IMR-90 (cell line): ENCODE data around the gene CADM2. TPM values are rescaled to one million over a fixed set of nuclear protein-coding genes. Genes with fewer than 3 reads are reported as not detected.

Experiments
- ATAC-seq: fragments of 200-7000 bp; cut with Tn5 transposase; 2 replicates; pipeline ENCODE4 v1.9.1; 2020; ENCODE audit warnings: low read depth, mild to moderate bottlenecking, moderate library complexity
- BruUV-seq: library from RNA; stranded (reverse); fragments of 400-500 nt; replicated peaks from 2 replicates; lab custom pipeline; 2021; lab: Mats Ljungman, UMichigan
- CTCF ChIA-PET: fragments of 300-600 bp; formaldehyde crosslinking; extraction: SDS; loops from one replicate; lab custom pipeline; 2021; ENCODE audit warnings: antibody characterized with exemption; lab: Yijun Ruan, JAX
- POLR2A ChIA-PET: fragments of 300-600 bp; sonication (Branson Sonifier 250); formaldehyde crosslinking; loops from one replicate; lab custom pipeline; 2022; ENCODE audit warnings: antibody characterized with exemption; ENCODE audit not compliant: unreplicated experiment; lab: Charles Lee
- DNase-seq: peaks from one replicate; pipeline ENCODE4 v3.0.0; 2013
- H2AFZ ChIP-seq: replicated peaks from 2 replicates; pipeline ENCODE3; 2013; ENCODE audit warnings: low read length, mild to moderate bottlenecking; ENCODE audit not compliant: poor library complexity
- H2AK5ac ChIP-seq: 2 replicates; pipeline ENCODE4 v1.6.1; 2013; ENCODE audit warnings: low read depth, low read length, inconsistent platforms
- H2AK9ac ChIP-seq: replicated peaks from 2 replicates; pipeline ENCODE3; 2013; ENCODE audit warnings: mild to moderate bottlenecking, low read depth, low read length, moderate library complexity; ENCODE audit not compliant: poor library complexity
- H2BK120ac ChIP-seq: 2 replicates; pipeline ENCODE4 v1.6.1; 2013; ENCODE audit warnings: low read depth, low read length, inconsistent platforms
- H2BK15ac ChIP-seq: 3 replicates; pipeline ENCODE4 v1.6.1; 2013; ENCODE audit warnings: low read depth, low read length, inconsistent platforms
- H2BK20ac ChIP-seq: 2 replicates; pipeline ENCODE4 v1.6.1; 2013; ENCODE audit warnings: low read depth, mild to moderate bottlenecking, inconsistent platforms, low read length, moderate library complexity
- H2BK5ac ChIP-seq: 2 replicates; pipeline ENCODE4 v1.6.1; 2013; ENCODE audit warnings: mild to moderate bottlenecking, low read depth, low read length, inconsistent platforms; ENCODE audit not compliant: poor library complexity, severe bottlenecking
- H3K14ac ChIP-seq: replicated peaks from 2 replicates; pipeline ENCODE4 v1.6.1; 2013; ENCODE audit warnings: low read depth, low read length, inconsistent platforms
- H3K18ac ChIP-seq: 2 replicates; pipeline ENCODE4 v1.6.1; 2013; ENCODE audit warnings: low read depth, low read length, control low read depth
- H3K23ac ChIP-seq: 2 replicates; pipeline ENCODE4 v1.6.1; 2013; ENCODE audit warnings: low read depth, low read length, inconsistent platforms
- H3K27ac ChIP-seq: 2 replicates; pipeline ENCODE4 v1.5.1; 2013; ENCODE audit warnings: mild to moderate bottlenecking, control low read depth, low read length; ENCODE audit not compliant: insufficient read depth
- H3K27me3 ChIP-seq: 2 replicates; pipeline ENCODE4 v1.6.1; 2013; ENCODE audit warnings: low read length; ENCODE audit not compliant: control insufficient read depth, insufficient read depth
- H3K36me3 ChIP-seq: 2 replicates; pipeline ENCODE4 v1.6.1; 2013; ENCODE audit warnings: low read length, mixed read lengths; ENCODE audit not compliant: control insufficient read depth, insufficient read depth
- H3K4ac ChIP-seq: 2 replicates; pipeline ENCODE4 v1.6.1; 2013; ENCODE audit warnings: low read depth, low read length, inconsistent platforms
- H3K4me1 ChIP-seq: 2 replicates; pipeline ENCODE4 v1.6.1; 2013; ENCODE audit warnings: low read length, mixed read lengths; ENCODE audit not compliant: control insufficient read depth, insufficient read depth
- H3K4me2 ChIP-seq: 2 replicates; pipeline ENCODE4 v1.6.1; 2013; ENCODE audit warnings: low read depth, mild to moderate bottlenecking, control low read depth, low read length, moderate library complexity
- H3K4me3 ChIP-seq: 2 replicates; pipeline ENCODE4 v1.5.1; 2013; ENCODE audit warnings: low read depth, mild to moderate bottlenecking, control low read depth, low read length, moderate library complexity; ENCODE audit not compliant: insufficient read depth
- H3K56ac ChIP-seq: 2 replicates; pipeline ENCODE4 v1.6.1; 2013; ENCODE audit warnings: low read length, inconsistent platforms; ENCODE audit not compliant: insufficient read depth; ENCODE audit errors: extremely low read depth
- H3K79me1 ChIP-seq, 2 experiments: 2 replicates each; pipeline ENCODE4 v1.6.1; 2013; ENCODE audit warnings: low read length in 2 of 2, inconsistent platforms in 1 of 2, low read depth in 1 of 2
- H3K9ac ChIP-seq: 2 replicates; pipeline ENCODE4 v1.6.1; 2013; ENCODE audit warnings: low read depth, low read length, control low read depth
- H3K9me1 ChIP-seq: 2 replicates; pipeline ENCODE4 v1.6.1; 2013; ENCODE audit warnings: low read length, inconsistent platforms; ENCODE audit not compliant: insufficient read depth
- H3K9me3 ChIP-seq: 2 replicates; pipeline ENCODE4 v1.6.1; 2013; ENCODE audit warnings: low read length; ENCODE audit not compliant: control insufficient read depth, insufficient read depth
- H4K20me1 ChIP-seq: 2 replicates; pipeline ENCODE4 v1.6.1; 2013; ENCODE audit warnings: low read length, inconsistent platforms; ENCODE audit not compliant: insufficient read depth
- H4K5ac ChIP-seq: 2 replicates; pipeline ENCODE4 v1.6.1; 2013; ENCODE audit warnings: mild to moderate bottlenecking, low read depth, low read length, control low read depth
- H4K8ac ChIP-seq, 2 experiments: 2 replicates each; pipeline ENCODE4 v1.6.1; 2013; ENCODE audit warnings: low read depth in 2 of 2, low read length in 2 of 2, control low read depth in 1 of 2, inconsistent platforms in 1 of 2
- H4K91ac ChIP-seq: 2 replicates; pipeline ENCODE4 v1.6.1; 2013; ENCODE audit warnings: low read depth, low read length, inconsistent platforms; ENCODE audit not compliant: insufficient read depth
- CEBPB ChIP-seq: IDR thresholded peaks from 2 replicates; pipeline ENCODE4 v1.6.1; 2012; ENCODE audit warnings: low read depth, low read length, improper control_type of control experiment
- CHD1 ChIP-seq: IDR thresholded peaks from 2 replicates; pipeline ENCODE4 v1.6.1; 2012; ENCODE audit warnings: low read depth, low read length, improper control_type of control experiment
- FOS ChIP-seq: fragments of 150-350 bp; IDR thresholded peaks from 2 replicates; pipeline ENCODE4 v1.6.1; 2016; ENCODE audit warnings: low read depth, low read length
- MXI1 ChIP-seq: IDR thresholded peaks from 2 replicates; pipeline ENCODE4 v1.6.1; 2012; ENCODE audit warnings: low read depth, mild to moderate bottlenecking, low read length, moderate library complexity, borderline replicate concordance
- NFE2L2 ChIP-seq: fragments of 150-350 bp; IDR thresholded peaks from 2 replicates; pipeline ENCODE4 v1.6.1; 2016; ENCODE audit warnings: low read depth, mild to moderate bottlenecking, low read length
- POLR2A ChIP-seq: IDR thresholded peaks from 2 replicates; pipeline ENCODE4 v1.6.1; 2012; ENCODE audit warnings: mild to moderate bottlenecking, low read depth, low read length
- RCOR1 ChIP-seq: IDR thresholded peaks from 2 replicates; pipeline ENCODE4 v1.6.1; 2012; ENCODE audit warnings: mild to moderate bottlenecking, low read length, improper control_type of control experiment; ENCODE audit not compliant: insufficient replicate concordance
- RFX5 ChIP-seq: IDR thresholded peaks from 2 replicates; pipeline ENCODE4 v1.8.0; 2012; ENCODE audit warnings: low read depth, mild to moderate bottlenecking, low read length, moderate library complexity
- WGBS, 2 experiments: methylation state at CpG; one replicate each; pipeline versions ENCODE4 v1.1.5 to v1.1.7; 2013; ENCODE audit warnings: missing lambda C conversion rate in 2 of 2; ENCODE audit not compliant: insufficient read length in 1 of 2; ENCODE audit errors: extremely low coverage in 2 of 2; 5-methylcytosine and 5-hydroxymethylcytosine counted together
- dilution Hi-C: fragments of 300-500 bp; cut with HindIII; formaldehyde crosslinking; loops from one replicate; pipeline ENCODE4 v1.14.3; 2018; ENCODE audit warnings: low sequenced_read_pairs; ENCODE audit not compliant: unreplicated experiment
- in situ Hi-C: fragments of 300-500 bp; cut with MboI; formaldehyde crosslinking; loops from 3 replicates; pipeline ENCODE4 v1.14.3; 2019; ENCODE audit warnings: low sequenced_read_pairs, inconsistent platforms, mixed read lengths
- intact Hi-C: fragments of 100-400 bp; cut with micrococcal nuclease; formaldehyde crosslinking; loops from 2 replicates; pipeline ENCODE4 v1.10.0; 2022
- polyA plus RNA-seq, 3 experiments: library from polyadenylated mRNA; depleted of rRNA; stranded (reverse); fragments of >200 nt; gene quantifications; 2 replicates each; pipeline ENCODE4 v1.2.3, GENCODE V29; 2012; ENCODE audit warnings: low replicate concordance in 1 of 3
- total RNA-seq: library from RNA; depleted of rRNA; stranded (reverse); fragments of >200 nt; gene quantifications from 2 replicates; pipeline ENCODE4 v1.2.3, GENCODE V29; 2012
- TF ChIP-seq, protein P1 (sequence below): fragments of 150-350 bp; IDR thresholded peaks from 2 replicates; pipeline ENCODE4 v1.6.1; 2016; ENCODE audit warnings: low read depth, mild to moderate bottlenecking, low read length, moderate library complexity, borderline replicate concordance
- TF ChIP-seq, protein P2 (sequence below): conservative IDR thresholded peaks from 2 replicates; pipeline ENCODE4 v1.5.1; 2012; ENCODE audit warnings: mild to moderate bottlenecking, low read depth, low read length, improper control_type of control experiment
- TF ChIP-seq, protein P3 (sequence below): fragments of 150-350 bp; IDR thresholded peaks from 2 replicates; pipeline ENCODE4 v1.6.1; 2017; ENCODE audit warnings: mild to moderate bottlenecking, antibody characterized with exemption, low read length, low read depth

Gene CADM2
- total and polyA plus RNA-seq, 2 of the 4 experiments (the other 2 are of a cell fraction): not detected

DNA sequence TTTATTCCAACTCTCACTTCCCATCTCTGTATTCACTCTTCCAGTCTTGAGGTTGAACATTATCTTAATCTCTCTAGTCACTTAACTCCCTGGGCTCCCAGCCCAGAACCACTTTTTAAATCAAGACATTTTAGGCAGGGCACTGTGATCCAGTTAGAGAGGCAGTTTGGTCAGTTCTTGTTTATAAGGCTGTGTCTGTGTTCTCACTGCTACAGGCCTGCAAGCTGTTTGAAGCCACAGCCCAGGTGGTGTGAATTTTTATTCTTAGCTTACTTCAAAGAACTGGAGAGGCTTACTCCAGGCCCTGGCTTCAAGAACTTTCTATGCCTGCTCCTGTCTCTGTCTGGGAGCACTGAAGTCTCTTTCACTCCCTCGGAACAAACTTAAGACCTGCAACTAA, 906.1 kb downstream of the CADM2 start:
- Histone ChIP-seq H2AFZ (no peak overlapping the region), H3K9me3 (no peaks in the 10 kb centered on the region), H3K4me2 (no peak overlapping the region), H3K14ac (no peak overlapping the region), H2AK5ac (no peak overlapping the region), H3K4me3 (no peak overlapping the region), H2BK15ac (no peak overlapping the region), H3K9ac (no peak overlapping the region), H4K91ac (no peak overlapping the region), H3K79me1 (no peaks in the 10 kb centered on the region), H3K56ac (no peak overlapping the region), H2BK120ac (no peak overlapping the region), H3K27me3 (no peaks in the 10 kb centered on the region), H4K20me1 (no peaks in the 10 kb centered on the region), H3K27ac (no peak overlapping the region), H2BK5ac (no peak overlapping the region), H3K4ac (no peak overlapping the region), H3K18ac (no peak overlapping the region), H3K36me3 (no peaks in the 10 kb centered on the region), H3K4me1 (no peaks in the 10 kb centered on the region), H2BK20ac (no peak overlapping the region), H2AK9ac (no peak overlapping the region), H4K5ac (no peak overlapping the region), H4K8ac (no peak overlapping the region), H3K9me1 (no peaks in the 10 kb centered on the region), H3K23ac (no peak overlapping the region)
- POLR2A ChIA-PET: no interaction called here
- dilution Hi-C loops (no loop called here), in situ Hi-C loops (no loop called here), intact Hi-C loops (no loop called here)
- CTCF ChIA-PET: no interaction called here
- ATAC-seq: no peak
- BruUV-seq: no TSS peak
- no peak for DNase-seq
- WGBS, 2 experiments: no CpG with 5 or more reads among the region's 1 CpG
- TF ChIP-seq MXI1 (no peak), CEBPB (no peak), NFE2L2 (no peak), RCOR1 (no peak), POLR2A (no peak), CHD1 (no peak), FOS (no peak), RFX5 (no peak)
- TF ChIP-seq, protein P1, sequence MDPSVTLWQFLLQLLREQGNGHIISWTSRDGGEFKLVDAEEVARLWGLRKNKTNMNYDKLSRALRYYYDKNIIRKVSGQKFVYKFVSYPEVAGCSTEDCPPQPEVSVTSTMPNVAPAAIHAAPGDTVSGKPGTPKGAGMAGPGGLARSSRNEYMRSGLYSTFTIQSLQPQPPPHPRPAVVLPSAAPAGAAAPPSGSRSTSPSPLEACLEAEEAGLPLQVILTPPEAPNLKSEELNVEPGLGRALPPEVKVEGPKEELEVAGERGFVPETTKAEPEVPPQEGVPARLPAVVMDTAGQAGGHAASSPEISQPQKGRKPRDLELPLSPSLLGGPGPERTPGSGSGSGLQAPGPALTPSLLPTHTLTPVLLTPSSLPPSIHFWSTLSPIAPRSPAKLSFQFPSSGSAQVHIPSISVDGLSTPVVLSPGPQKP: no peak
- TF ChIP-seq, protein P2, sequence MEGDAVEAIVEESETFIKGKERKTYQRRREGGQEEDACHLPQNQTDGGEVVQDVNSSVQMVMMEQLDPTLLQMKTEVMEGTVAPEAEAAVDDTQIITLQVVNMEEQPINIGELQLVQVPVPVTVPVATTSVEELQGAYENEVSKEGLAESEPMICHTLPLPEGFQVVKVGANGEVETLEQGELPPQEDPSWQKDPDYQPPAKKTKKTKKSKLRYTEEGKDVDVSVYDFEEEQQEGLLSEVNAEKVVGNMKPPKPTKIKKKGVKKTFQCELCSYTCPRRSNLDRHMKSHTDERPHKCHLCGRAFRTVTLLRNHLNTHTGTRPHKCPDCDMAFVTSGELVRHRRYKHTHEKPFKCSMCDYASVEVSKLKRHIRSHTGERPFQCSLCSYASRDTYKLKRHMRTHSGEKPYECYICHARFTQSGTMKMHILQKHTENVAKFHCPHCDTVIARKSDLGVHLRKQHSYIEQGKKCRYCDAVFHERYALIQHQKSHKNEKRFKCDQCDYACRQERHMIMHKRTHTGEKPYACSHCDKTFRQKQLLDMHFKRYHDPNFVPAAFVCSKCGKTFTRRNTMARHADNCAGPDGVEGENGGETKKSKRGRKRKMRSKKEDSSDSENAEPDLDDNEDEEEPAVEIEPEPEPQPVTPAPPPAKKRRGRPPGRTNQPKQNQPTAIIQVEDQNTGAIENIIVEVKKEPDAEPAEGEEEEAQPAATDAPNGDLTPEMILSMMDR: no peak
- TF ChIP-seq, protein P3, sequence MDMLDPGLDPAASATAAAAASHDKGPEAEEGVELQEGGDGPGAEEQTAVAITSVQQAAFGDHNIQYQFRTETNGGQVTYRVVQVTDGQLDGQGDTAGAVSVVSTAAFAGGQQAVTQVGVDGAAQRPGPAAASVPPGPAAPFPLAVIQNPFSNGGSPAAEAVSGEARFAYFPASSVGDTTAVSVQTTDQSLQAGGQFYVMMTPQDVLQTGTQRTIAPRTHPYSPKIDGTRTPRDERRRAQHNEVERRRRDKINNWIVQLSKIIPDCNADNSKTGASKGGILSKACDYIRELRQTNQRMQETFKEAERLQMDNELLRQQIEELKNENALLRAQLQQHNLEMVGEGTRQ: no peak
